HUES6 (cell line): ENCODE measurements around the gene MYCBPAP.

Experiments used
- H3K27ac ChIP-seq: 2 replicates; pipeline ENCODE4 v1.7.0; 2013; ENCODE audit warnings: low read depth, mild to moderate bottlenecking, low read length, inconsistent platforms
- H3K27me3 ChIP-seq: 2 replicates; pipeline ENCODE4 v1.6.1; 2013; ENCODE audit warnings: low read length; ENCODE audit not compliant: control insufficient read depth, insufficient read depth
- H3K36me3 ChIP-seq: 2 replicates; pipeline ENCODE4 v1.6.1; 2013; ENCODE audit warnings: low read length; ENCODE audit not compliant: control insufficient read depth, insufficient read depth
- H3K4me1 ChIP-seq: 2 replicates; pipeline ENCODE4 v1.6.1; 2013; ENCODE audit warnings: low read length; ENCODE audit not compliant: control insufficient read depth, insufficient read depth
- H3K4me3 ChIP-seq: 2 replicates; pipeline ENCODE4 v1.5.1; 2013; ENCODE audit warnings: low read depth, low read length
- H3K9ac ChIP-seq: one replicate; pipeline ENCODE4 v1.6.1; 2013; ENCODE audit warnings: mild to moderate bottlenecking, low read length
- H3K9me3 ChIP-seq: 2 replicates; pipeline ENCODE4 v1.6.1; 2013; ENCODE audit warnings: low read depth, low read length; ENCODE audit not compliant: control insufficient read depth, insufficient read depth

The MYCBPAP gene

GRCh38 chr17:50570528-50570927 lies 62.3 kb downstream of the MYCBPAP start:
- Histone ChIP-seq H3K9ac (no peak overlapping the region), H3K27ac (no peak overlapping the region), H3K9me3 (no peaks in the 10 kb centered on the region), H3K4me3 (no peak overlapping the region), H3K27me3 (peaks cover 33% of the 10 kb centered on the region), H3K4me1 (peaks cover 15% of the 10 kb centered on the region; the same call in 1 of the 2 replicates), H3K36me3 (no peaks in the 10 kb centered on the region)

- H3K9ac ChIP-seq = no peak overlapping the region
- H3K27me3 ChIP-seq = peaks cover 21% of the 10 kb centered on the region
- H3K4me1 ChIP-seq = peaks cover 11% of the 10 kb centered on the region; the same call in 1 of the 2 replicates
- no peak overlapping the region for H3K4me3 ChIP-seq
- H3K9me3 ChIP-seq = no peaks in the 10 kb centered on the region
- H3K36me3 ChIP-seq = no peaks in the 10 kb centered on the region
- no peak overlapping the region for H3K27ac ChIP-seq
Observed at GRCh38 chr17:50571681-50572080, 63.4 kb downstream of the MYCBPAP start.

GRCh38 chr17:50572541-50572940 lies 64.3 kb downstream of the MYCBPAP start:
- H3K27ac ChIP-seq = no peak overlapping the region
- no peak overlapping the region for H3K4me3 ChIP-seq
- no peaks in the 10 kb centered on the region for H3K9me3 ChIP-seq
- H3K36me3 ChIP-seq = no peaks in the 10 kb centered on the region
- peaks cover 11% of the 10 kb centered on the region; the same call in 1 of the 2 replicates for H3K4me1 ChIP-seq
- peaks cover 13% of the 10 kb centered on the region for H3K27me3 ChIP-seq
- H3K9ac ChIP-seq = no peak overlapping the region

GRCh38 chr17:50573866-50574611 lies 65.8 kb downstream of the MYCBPAP start:
- H3K36me3 ChIP-seq = no peaks in the 10 kb centered on the region

GRCh38 chr17:50575581-50576210 lies 67.5 kb downstream of the MYCBPAP start:
- Histone ChIP-seq H3K4me1 (peaks cover 5% of the 10 kb centered on the region; the same call in 1 of the 2 replicates), H3K36me3 (no peaks in the 10 kb centered on the region), H3K27ac (no peak overlapping the region), H3K4me3 (no peak overlapping the region), H3K27me3 (no peaks in the 10 kb centered on the region), H3K9me3 (no peaks in the 10 kb centered on the region), H3K9ac (no peak overlapping the region)

More at GRCh38 chr17:50573866-50574611, 65.8 kb downstream of the MYCBPAP start:
- Histone ChIP-seq H3K9ac (no peak overlapping the region), H3K27ac (no peak overlapping the region), H3K27me3 (0 out of 2 replicates have a peak, but pooled peaks cover 3% of the 10 kb centered on the region), H3K4me1 (peaks cover 11% of the 10 kb centered on the region; the same call in 1 of the 2 replicates), H3K9me3 (no peaks in the 10 kb centered on the region), H3K4me3 (no peak overlapping the region)

- Histone ChIP-seq H3K27me3 (no peaks in the 10 kb centered on the region), H3K4me3 (no peak overlapping the region), H3K4me1 (peaks cover 11% of the 10 kb centered on the region; the same call in 1 of the 2 replicates), H3K27ac (no peak overlapping the region), H3K36me3 (no peaks in the 10 kb centered on the region), H3K9ac (no peak overlapping the region), H3K9me3 (no peaks in the 10 kb centered on the region)
Observed at GRCh38 chr17:50576864-50577263, 68.6 kb downstream of the MYCBPAP start.

- Histone ChIP-seq H3K9me3 (no peaks in the 10 kb centered on the region), H3K4me1 (peaks cover 11% of the 10 kb centered on the region; the same call in 1 of the 2 replicates), H3K27ac (no peak overlapping the region), H3K9ac (no peak overlapping the region), H3K4me3 (no peak overlapping the region), H3K27me3 (no peaks in the 10 kb centered on the region), H3K36me3 (no peaks in the 10 kb centered on the region)
Observed at GRCh38 chr17:50577451-50577954, 69.3 kb downstream of the MYCBPAP start.

- Histone ChIP-seq H3K9ac (no peak overlapping the region), H3K9me3 (no peaks in the 10 kb centered on the region), H3K27me3 (no peaks in the 10 kb centered on the region), H3K4me1 (peaks cover 11% of the 10 kb centered on the region; the same call in 1 of the 2 replicates), H3K4me3 (no peak overlapping the region), H3K27ac (no peak overlapping the region), H3K36me3 (no peaks in the 10 kb centered on the region)
Observed at GRCh38 chr17:50578173-50578572, 69.9 kb downstream of the MYCBPAP start.

GRCh38 chr17:50579399-50579798 lies 71.2 kb downstream of the MYCBPAP start:
- Histone ChIP-seq H3K9me3 (no peaks in the 10 kb centered on the region), H3K27me3 (no peaks in the 10 kb centered on the region), H3K4me1 (peaks cover 18% of the 10 kb centered on the region; the same call in 1 of the 2 replicates), H3K36me3 (no peaks in the 10 kb centered on the region), H3K27ac (no peak overlapping the region), H3K9ac (no peak overlapping the region), H3K4me3 (no peak overlapping the region)

- Histone ChIP-seq H3K27ac (no peak overlapping the region), H3K27me3 (no peaks in the 10 kb centered on the region), H3K4me1 (peaks cover 19% of the 10 kb centered on the region; the same call in 1 of the 2 replicates), H3K36me3 (no peaks in the 10 kb centered on the region), H3K9ac (no peak overlapping the region), H3K9me3 (no peaks in the 10 kb centered on the region), H3K4me3 (no peak overlapping the region)
Observed at GRCh38 chr17:50580646-50581045, 72.4 kb downstream of the MYCBPAP start.
